Natural killer cell (primary cell): ENCODE results near the gene LRRC56. TPM values are rescaled to one million over a fixed set of nuclear protein-coding genes. Genes with fewer than 3 reads are reported as not detected.

ENCODE experiments used
- ATAC-seq, 3 donors: fragments of 150-1000 bp in 2 of 3; fragments of 200-7000 bp in 1 of 3; cut with Tn5 transposase; 1 replicate in 1 of 3; 2 replicates in 2 of 3; pipeline ENCODE4 v1.10.0; 2021; ENCODE audit warnings: mild to moderate bottlenecking in 2 of 3, moderate library complexity in 2 of 3
- DNase-seq, 2 donors: peaks; one replicate each; pipeline versions ENCODE4 v3.0.0 to v3.0.0-alpha.2; 2013 to 2021; ENCODE audit warnings: mixed read lengths in 1 of 2
- H3K27ac ChIP-seq: one replicate; pipeline ENCODE4 v1.5.1; 2013; ENCODE audit warnings: mild to moderate bottlenecking, low read length
- H3K27me3 ChIP-seq: one replicate; pipeline ENCODE4 v1.6.1; 2013; ENCODE audit warnings: low read length; ENCODE audit not compliant: control insufficient read depth, insufficient read depth
- H3K36me3 ChIP-seq: one replicate; pipeline ENCODE4 v1.6.1; 2013; ENCODE audit warnings: low read length; ENCODE audit not compliant: control insufficient read depth, insufficient read depth
- H3K4me1 ChIP-seq: one replicate; pipeline ENCODE4 v1.6.1; 2013; ENCODE audit warnings: low read length; ENCODE audit not compliant: control insufficient read depth, insufficient read depth
- H3K4me3 ChIP-seq: one replicate; pipeline ENCODE4 v1.5.1; 2013; ENCODE audit warnings: low read length
- H3K9me3 ChIP-seq: one replicate; pipeline ENCODE4 v1.6.1; 2013; ENCODE audit warnings: low read length; ENCODE audit not compliant: control insufficient read depth, insufficient read depth
- H3K27ac Mint-ChIP-seq, 2 donors: one replicate each; pipeline ENCODE4 v1.8.0; 2022; ENCODE audit warnings: mild to moderate bottlenecking in 2 of 2, mixed read lengths in 2 of 2, moderate library complexity in 1 of 2
- H3K27me3 Mint-ChIP-seq, 2 donors: one replicate each; pipeline ENCODE4 v1.8.0; 2022; ENCODE audit warnings: low read depth in 2 of 2, mixed read lengths in 2 of 2
- H3K36me3 Mint-ChIP-seq: one replicate; pipeline ENCODE4 v1.8.0; 2022; ENCODE audit warnings: mixed read lengths
- H3K4me1 Mint-ChIP-seq, 2 donors: one replicate each; pipeline ENCODE4 v1.8.0; 2022; ENCODE audit warnings: mixed read lengths in 2 of 2
- H3K4me3 Mint-ChIP-seq: one replicate; pipeline ENCODE4 v1.8.0; 2022; ENCODE audit warnings: mild to moderate bottlenecking, moderate library complexity, mixed read lengths
- H3K9me3 Mint-ChIP-seq, 2 donors: one replicate each; pipeline ENCODE4 v1.8.0; 2022; ENCODE audit warnings: mixed read lengths in 2 of 2
- WGBS: methylation state at CpG from one replicate; pipeline ENCODE4 v1.1.7; 2013; ENCODE audit warnings: missing lambda C conversion rate; ENCODE audit not compliant: insufficient coverage; 5-methylcytosine and 5-hydroxymethylcytosine counted together
- intact Hi-C: fragments of 100-400 bp; cut with micrococcal nuclease; formaldehyde crosslinking; loops from one replicate; pipeline ENCODE4 v1.14.2; 2022
- total RNA-seq, 4 donors: library from RNA; stranded (reverse); fragments of 120-200 nt in 1 of 4; gene quantifications; one replicate each; pipeline versions ENCODE4 v1.2.3 to v1.2.4, GENCODE V29; 2013 to 2022
- TF ChIP-seq, protein P1 (sequence below): fragments of 200-600 bp; IDR thresholded peaks from one replicate; pipeline ENCODE4 v1.8.0; 2022; ENCODE audit warnings: antibody characterized with exemption

LRRC56 gene
- total RNA-seq, 3 donors from 2014 or later (not counting 1 experiment from before 2014, with no cell fraction given), result 1.5 to 2.4 (median 2.2) TPM

DNA sequence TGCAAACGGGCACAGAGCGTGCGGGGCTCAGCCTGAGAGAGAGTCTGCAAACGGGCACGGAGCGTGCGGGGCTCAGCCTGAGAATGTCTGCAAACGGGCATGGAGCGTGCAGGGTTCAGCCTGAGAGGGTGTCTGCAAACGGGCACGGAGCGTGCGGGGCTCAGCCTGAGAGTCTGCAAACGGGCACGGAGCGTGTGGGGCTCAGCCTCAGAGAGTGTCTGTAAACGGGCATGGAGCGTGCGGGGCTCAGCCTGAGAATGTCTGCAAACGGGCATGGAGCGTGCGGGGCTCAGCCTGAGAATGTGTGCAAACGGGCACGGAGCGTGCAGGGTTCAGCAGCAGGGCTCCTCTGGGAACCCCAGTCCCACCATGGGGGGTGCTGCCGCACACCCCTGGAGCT, 52.5 kb downstream of the LRRC56 start:
- Histone ChIP-seq H3K36me3 (peaks cover 57% of the 10 kb centered on the region), H3K27me3 (no peaks in the 10 kb centered on the region), H3K27ac (no peak overlapping the region), H3K4me1 (peaks cover 14% of the 10 kb centered on the region), H3K4me3 (no peak overlapping the region), H3K9me3 (no peaks in the 10 kb centered on the region)
- Mint-ChIP-seq H3K4me3 (no peak overlapping the region), H3K4me1 (peaks cover 16 to 33% of the 10 kb centered on the region in 2 donors), H3K27ac (peak overlapping the region in 1 of 2 donors; percentile 31), H3K9me3 (no peaks in the 10 kb centered on the region), H3K27me3 (no peaks in the 10 kb centered on the region), H3K36me3 (peaks cover 8% of the 10 kb centered on the region)
- intact Hi-C loops, result no loop called here
- no peak for DNase-seq
- TF ChIP-seq, protein P1, sequence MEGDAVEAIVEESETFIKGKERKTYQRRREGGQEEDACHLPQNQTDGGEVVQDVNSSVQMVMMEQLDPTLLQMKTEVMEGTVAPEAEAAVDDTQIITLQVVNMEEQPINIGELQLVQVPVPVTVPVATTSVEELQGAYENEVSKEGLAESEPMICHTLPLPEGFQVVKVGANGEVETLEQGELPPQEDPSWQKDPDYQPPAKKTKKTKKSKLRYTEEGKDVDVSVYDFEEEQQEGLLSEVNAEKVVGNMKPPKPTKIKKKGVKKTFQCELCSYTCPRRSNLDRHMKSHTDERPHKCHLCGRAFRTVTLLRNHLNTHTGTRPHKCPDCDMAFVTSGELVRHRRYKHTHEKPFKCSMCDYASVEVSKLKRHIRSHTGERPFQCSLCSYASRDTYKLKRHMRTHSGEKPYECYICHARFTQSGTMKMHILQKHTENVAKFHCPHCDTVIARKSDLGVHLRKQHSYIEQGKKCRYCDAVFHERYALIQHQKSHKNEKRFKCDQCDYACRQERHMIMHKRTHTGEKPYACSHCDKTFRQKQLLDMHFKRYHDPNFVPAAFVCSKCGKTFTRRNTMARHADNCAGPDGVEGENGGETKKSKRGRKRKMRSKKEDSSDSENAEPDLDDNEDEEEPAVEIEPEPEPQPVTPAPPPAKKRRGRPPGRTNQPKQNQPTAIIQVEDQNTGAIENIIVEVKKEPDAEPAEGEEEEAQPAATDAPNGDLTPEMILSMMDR, result no peak
- no peak for ATAC-seq
- 93% methylated on average over 26 of the region's 26 CpGs for WGBS

DNA sequence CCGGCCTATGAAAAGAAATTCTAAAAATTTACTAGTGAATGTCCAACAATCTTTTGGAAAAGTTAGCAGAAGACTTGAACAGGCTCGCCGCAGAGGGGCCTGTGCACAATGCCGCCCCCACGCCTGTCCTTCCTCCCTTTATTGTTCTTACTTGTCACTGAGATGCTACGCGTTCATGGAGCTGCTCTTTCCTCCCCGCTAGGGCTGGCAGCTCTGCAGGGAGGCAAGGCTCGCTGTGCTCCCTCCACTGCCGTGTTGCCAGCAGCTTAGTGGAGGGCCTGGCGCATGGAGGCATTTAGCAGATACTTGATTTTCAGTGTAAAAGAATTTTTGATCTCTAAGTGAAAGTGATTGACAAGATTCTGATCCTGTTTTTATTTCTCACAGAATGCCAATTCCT, 53.7 kb downstream of the LRRC56 start:
- no peaks in the 10 kb centered on the region for H3K27me3 ChIP-seq
- no peak overlapping the region for H3K27ac ChIP-seq
- H3K4me1 Mint-ChIP-seq, result peaks cover 16 to 34% of the 10 kb centered on the region in 2 donors
- H3K27me3 Mint-ChIP-seq, result no peaks in the 10 kb centered on the region
- no peaks in the 10 kb centered on the region for H3K9me3 ChIP-seq
- TF ChIP-seq, protein P1, result no peak
- H3K4me3 ChIP-seq, result no peak overlapping the region
- peaks cover 15% of the 10 kb centered on the region for H3K4me1 ChIP-seq
- 81% methylated on average over 11 of the region's 11 CpGs for WGBS
- DNase-seq (no peak), ATAC-seq (no peak)
- intact Hi-C loops, result no loop called here
- H3K27ac Mint-ChIP-seq, result no peak overlapping the region
- peaks cover 8% of the 10 kb centered on the region for H3K36me3 Mint-ChIP-seq
- H3K9me3 Mint-ChIP-seq, result no peaks in the 10 kb centered on the region
- peaks cover 64% of the 10 kb centered on the region for H3K36me3 ChIP-seq
- no peak overlapping the region for H3K4me3 Mint-ChIP-seq

DNA sequence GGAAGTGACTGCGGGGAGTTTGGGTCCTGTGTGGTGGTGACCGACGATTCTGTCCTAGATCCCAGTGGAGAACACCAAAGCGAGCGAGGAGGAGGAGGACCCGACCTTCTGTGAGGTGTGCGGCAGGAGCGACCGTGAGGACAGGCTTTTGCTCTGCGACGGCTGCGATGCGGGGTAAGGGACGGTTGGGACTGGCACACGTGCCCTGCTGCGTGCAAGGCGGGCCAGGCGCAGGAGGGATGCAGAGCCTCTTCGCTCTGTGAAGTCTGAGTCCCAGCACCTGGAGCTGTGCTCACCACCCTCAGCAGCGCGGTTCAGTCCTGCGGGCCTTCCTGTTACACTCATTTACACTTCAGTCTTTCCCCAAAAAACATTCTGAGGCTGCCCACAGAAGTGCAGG, 55.2 kb downstream of the LRRC56 start:
- Mint-ChIP-seq H3K9me3 (no peaks in the 10 kb centered on the region), H3K36me3 (peaks cover 8% of the 10 kb centered on the region), H3K27me3 (no peaks in the 10 kb centered on the region), H3K4me3 (no peak overlapping the region), H3K27ac (no peak overlapping the region), H3K4me1 (peaks cover 17 to 29% of the 10 kb centered on the region in 2 donors)
- Histone ChIP-seq H3K9me3 (no peaks in the 10 kb centered on the region), H3K27ac (no peak overlapping the region), H3K27me3 (no peaks in the 10 kb centered on the region), H3K4me3 (no peak overlapping the region), H3K36me3 (peaks cover 69% of the 10 kb centered on the region), H3K4me1 (peaks cover 19% of the 10 kb centered on the region)
- DNase-seq, result no peak
- TF ChIP-seq, protein P1, result no peak
- WGBS, result 98% methylated on average over 22 of the region's 22 CpGs
- ATAC-seq, result no peak
- intact Hi-C loops, result no loop called here

GRCh38 chr11:592918-593317, 55.6 kb downstream of the LRRC56 start:
- Mint-ChIP-seq H3K4me3 (no peak overlapping the region), H3K27ac (no peak overlapping the region), H3K36me3 (peaks cover 8% of the 10 kb centered on the region), H3K27me3 (no peaks in the 10 kb centered on the region), H3K4me1 (peaks cover 13 to 25% of the 10 kb centered on the region in 2 donors), H3K9me3 (no peaks in the 10 kb centered on the region)
- 96% methylated on average over 10 of the region's 10 CpGs for WGBS
- no peaks in the 10 kb centered on the region for H3K27me3 ChIP-seq
- DNase-seq (no peak), ATAC-seq (no peak)
- no peaks in the 10 kb centered on the region for H3K9me3 ChIP-seq
- intact Hi-C loops, result no loop called here
- H3K4me1 ChIP-seq, result peaks cover 15% of the 10 kb centered on the region
- no peak overlapping the region for H3K27ac ChIP-seq
- no peak overlapping the region for H3K4me3 ChIP-seq
- H3K36me3 ChIP-seq, result peaks cover 71% of the 10 kb centered on the region
- TF ChIP-seq, protein P1, result no peak
